HG03460 (cell line): ENCODE measurements around the gene UBASH3B.
"Not testable (repeated sequence)": the region's sequence is repeated elsewhere in the genome, so short reads cannot be mapped to it uniquely, and the experiment has no call there.

Experiments
- ATAC-seq: cut with Tn5 transposase; IDR thresholded peaks from one replicate; pipeline ENCODE4 v1.9.1; 2021; ENCODE audit not compliant: unreplicated experiment

The UBASH3B gene, protein sequence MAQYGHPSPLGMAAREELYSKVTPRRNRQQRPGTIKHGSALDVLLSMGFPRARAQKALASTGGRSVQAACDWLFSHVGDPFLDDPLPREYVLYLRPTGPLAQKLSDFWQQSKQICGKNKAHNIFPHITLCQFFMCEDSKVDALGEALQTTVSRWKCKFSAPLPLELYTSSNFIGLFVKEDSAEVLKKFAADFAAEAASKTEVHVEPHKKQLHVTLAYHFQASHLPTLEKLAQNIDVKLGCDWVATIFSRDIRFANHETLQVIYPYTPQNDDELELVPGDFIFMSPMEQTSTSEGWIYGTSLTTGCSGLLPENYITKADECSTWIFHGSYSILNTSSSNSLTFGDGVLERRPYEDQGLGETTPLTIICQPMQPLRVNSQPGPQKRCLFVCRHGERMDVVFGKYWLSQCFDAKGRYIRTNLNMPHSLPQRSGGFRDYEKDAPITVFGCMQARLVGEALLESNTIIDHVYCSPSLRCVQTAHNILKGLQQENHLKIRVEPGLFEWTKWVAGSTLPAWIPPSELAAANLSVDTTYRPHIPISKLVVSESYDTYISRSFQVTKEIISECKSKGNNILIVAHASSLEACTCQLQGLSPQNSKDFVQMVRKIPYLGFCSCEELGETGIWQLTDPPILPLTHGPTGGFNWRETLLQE

DNA sequence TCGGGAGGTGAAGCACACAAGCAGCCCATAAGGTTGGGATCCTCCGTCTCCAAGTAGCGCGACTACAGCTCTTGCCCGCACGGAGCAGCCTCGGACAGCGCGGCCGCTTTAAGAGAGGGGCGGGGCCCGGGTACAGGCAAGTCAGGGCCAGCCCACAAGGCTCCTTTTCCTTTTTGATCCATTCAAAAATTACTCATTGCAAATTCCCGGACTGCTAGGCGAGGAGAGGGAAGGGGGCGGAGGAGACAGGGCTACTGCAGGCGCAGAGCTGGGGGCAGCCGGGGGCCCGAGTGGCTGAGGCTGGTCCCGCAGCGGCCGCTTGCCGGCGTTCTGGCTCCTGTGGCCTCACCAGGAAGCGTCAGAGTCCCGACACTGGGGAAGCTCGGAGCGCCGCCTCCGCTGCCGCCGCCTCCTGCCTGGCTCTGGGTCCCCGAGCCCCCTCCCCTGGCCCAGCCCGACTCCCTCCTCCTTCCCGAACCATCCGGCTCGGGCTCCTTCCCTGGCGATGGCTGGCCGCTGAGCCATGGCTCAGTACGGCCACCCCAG, at the start of gene UBASH3B:
Gene UBASH3B, plus strand, starts transcription at position 196 of the 546 bp plus-strand sequence. Its CDS starts 328 bp downstream, at position 524.
- peak; percentile 62 for ATAC-seq

DNA sequence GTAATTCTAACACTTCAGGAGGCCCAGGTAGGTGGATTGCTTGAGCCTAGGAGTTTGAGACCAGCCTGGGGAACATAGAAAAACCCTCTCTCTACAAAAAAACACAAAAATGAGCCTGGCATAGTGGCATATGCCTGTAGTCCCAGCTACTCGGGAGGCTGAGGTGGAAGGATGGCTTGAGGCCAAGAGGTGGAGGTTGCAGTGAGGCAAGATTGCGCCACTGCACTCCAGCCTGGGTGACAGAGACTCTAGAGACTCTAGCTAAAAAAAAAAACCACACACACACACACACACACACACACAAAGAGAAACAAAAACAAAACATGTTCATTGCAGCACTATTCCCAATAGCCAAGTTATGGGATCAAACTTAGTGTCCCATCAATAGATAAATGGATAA, 48.4 kb upstream of the UBASH3B start:
- ATAC-seq: not testable (repeated sequence)

DNA sequence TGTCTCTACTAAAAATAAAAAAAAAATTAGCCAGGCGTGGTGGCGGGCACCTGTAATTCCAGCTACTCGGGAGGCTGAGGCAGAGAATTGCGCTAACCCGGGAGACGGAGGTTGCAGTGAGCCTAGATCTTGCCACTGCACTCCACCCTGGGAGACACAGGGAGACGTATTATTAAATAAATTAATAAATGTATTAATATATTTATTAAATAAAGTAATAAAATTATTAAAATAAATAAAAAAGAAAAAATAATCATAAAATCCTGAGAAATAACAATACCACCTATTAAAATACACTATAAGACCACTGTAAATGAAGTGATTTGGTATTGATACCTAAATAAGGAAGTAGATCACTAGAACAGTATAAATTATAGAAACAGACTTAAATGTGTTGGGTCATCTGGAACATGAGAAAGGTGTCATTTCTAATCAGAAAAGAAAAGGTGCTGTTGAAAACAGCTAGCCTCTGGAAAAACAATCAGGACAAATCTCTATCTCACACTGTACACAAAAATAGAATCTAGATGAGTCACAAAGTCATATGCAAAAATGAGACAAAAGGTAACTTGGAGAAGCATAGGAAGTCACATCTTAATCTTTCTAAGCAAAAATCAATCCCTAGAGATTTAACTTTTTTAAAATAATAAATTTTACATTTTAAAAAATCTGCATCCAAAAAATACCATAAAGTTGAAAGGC, 43.2 kb upstream of the UBASH3B start:
- no peak for ATAC-seq

DNA sequence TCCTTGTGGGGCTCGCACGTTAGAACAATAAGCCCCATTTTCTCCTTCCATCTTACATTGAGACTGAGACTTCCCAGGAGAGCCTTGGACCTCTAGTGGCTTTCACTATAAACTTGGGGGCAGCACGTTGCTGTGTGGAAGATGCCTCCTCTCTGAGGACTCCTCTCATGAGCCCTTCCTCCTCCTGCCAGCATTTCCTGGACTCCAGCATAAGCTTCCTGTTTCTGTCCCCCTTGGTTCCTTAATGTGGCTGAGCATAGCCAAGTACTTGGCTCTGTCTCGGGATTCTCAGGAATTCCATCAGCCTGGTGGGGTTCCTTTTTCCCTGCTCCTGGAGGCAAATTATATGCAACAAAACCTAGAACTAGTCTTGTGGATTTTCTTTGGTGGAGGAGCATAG, 38.8 kb upstream of the UBASH3B start:
- ATAC-seq: no peak

DNA sequence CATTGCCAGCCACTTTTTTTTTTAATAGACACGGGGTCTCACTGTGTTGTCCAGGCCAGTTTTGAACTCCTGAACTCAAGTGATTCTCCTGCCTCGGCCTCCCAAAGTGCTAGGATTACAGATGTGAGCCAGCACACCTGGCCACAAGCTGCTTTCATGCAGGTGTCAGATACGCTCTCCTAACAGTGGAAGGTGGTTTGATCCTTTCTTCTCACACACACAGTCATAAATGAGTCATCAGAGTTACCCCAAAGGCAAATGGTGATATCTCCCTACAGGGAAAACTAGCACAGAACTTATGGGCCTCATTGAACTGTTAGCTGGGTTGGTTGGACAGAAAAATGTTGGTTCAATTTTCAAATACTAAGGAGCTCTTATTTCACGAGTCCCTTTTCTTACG, 38.2 kb upstream of the UBASH3B start:
- no peak for ATAC-seq

DNA sequence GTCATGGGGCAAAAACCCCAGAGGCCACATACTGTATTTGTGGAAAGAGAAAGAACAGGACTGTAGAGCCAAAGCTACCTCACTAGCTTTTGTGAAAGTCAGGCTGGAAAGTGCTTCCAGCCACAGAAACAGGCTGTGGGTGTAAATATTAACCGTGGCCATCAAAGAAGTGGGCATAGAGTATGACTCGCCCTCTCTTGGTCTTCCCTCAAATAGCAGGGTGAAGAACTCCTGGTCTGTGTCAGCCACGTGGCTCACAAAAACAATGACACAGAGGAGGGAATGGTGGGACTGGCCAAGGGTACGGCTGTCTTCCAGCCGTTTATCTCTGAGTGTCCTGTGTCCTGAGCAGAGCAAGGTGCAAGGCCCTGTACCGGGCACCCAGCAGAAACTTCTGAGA, 37.6 kb upstream of the UBASH3B start:
- no peak for ATAC-seq

DNA sequence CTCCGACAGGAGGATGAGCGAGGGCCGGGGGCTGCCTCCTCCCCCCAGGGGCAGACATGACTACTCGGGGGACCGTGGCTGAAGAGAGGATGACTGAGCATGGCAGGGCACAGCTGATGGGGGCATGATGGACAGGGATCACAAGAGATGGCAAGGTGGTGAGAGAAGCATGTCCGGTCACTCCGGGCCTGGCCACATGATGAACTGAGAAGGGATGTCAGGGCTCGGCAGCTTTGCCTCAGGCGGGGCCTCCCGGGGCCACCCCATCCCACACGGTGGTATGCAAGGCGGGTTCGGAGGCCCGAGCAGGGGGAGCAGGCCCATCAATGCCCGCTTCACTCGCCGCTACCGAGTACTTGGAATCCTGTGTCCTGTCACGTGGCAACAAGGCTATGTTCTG, 36.6 kb upstream of the UBASH3B start:
- ATAC-seq: no peak

DNA sequence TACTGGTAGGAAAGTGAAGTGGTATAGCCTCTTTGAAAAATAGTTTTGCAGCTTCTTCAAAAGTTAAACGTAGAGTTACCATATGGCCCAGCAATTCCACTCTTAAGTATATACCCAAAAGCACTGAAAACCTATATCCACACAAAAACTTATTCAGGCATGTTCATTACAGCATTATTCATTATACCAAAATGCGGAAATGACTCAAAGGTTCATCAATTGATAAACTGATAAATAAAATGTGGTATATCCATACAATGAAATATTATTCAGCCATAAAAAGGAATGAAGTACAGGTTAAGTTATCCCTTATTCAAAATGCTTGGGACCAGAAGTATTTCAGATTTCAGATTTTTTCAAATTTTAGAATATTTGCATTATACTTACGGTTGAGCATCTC, 35.8 kb upstream of the UBASH3B start:
- no peak for ATAC-seq

DNA sequence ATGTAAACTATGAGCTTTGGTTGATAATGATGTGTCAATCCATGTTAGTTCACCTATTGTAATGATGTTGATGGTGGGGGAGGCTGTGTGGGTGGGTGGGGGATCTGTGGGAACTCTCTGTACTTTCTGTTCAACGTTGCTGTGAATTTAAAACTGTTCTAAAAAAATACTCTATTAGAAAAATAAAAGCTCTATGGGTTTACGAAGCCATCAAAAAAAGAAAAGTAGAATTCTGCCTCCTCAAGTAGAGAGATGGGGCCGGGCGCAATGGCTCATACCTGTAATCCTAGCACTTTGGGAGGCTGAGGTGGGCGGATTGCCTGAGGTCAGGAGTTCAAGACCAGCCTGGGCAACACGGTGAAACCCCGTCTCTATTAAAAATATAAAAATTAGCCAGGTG, 30.0 kb upstream of the UBASH3B start:
- ATAC-seq: not testable (repeated sequence)

DNA sequence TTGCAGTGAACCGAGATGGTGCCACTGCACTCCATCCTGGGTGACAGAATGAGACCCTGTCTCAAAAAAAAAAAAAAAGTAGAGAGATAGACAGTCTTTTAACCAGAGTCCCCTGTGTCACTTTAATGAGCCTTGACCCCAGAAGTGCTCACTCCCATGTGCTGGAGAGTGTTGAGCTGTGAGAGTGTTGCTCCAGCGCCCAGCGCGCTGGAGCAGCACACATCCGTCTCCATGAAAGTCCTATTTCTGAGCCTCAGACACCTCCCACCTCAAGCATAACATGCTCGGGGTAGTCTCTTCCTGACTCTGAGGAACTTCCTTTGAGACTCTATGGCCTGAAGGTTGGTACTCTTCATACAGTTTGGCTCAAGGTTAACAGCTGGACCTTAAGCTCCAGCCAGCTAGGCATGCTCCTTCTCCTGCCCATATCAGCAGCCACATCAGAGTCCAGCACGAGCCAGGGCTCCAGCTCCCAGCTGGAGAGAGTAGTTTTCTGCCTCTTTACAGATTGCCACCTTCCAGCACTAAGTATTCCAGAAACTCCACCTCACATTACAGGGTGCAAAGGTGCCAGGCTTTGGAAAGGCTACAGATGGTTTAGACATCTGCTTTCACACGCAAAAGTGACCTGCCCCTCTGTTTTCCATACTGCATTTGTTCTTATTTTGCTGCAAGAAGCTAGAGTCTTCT, 29.4 kb upstream of the UBASH3B start:
- no peak for ATAC-seq

DNA sequence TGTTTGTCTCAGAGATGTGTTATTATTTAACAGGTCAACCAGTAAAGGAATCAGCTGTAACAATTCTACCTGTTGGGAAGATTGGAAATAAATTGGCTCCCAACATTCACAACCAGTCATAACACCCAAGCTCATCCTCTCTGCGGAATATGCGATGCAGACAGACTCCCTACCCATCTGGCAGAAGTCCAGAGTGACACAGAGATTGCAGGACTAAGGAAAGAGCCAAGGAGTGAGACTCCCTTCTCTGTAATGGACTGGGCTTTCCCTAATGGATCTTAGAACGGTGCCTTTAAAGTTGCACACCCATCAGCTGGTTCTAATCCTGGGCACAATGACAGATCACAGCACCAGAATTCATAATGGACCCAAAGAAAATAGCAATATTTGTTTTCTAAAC, 27.8 kb upstream of the UBASH3B start:
- no peak for ATAC-seq

DNA sequence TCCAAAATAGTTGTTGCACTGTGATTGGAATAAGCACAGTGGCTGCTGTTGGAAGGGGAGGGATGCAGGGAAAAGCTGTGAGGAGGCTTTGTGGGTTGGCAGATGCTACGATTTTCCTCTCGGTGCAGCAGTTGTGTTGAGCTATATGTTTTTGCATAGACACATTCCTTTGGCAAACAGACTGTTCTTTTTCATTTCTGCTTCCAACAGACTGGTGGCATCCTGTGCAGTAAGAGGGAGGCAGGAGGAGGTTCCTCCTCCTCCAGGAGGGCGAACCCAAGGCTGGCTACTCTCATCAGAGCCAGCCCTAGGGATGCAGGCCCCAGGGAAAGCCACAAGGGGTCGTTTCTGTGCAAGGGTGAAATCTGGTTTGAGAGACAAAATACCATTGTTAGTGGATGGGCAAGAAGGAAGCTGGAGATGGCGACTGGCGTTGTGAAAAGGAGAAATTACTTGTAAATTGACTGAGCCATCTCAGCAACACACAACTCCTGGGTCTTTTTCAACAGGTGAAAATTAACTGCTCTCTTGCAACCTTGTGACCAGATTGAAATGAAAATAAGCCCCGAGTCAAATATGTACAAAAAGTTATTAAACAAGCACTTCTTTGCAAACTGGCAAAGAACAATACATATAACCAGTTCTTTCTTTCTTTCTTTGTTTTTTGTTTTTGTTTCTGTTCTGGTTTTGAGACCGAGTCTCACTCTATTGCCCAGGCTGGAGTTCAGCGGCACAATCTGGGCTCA, 26.5 kb upstream of the UBASH3B start:
- no peak for ATAC-seq

DNA sequence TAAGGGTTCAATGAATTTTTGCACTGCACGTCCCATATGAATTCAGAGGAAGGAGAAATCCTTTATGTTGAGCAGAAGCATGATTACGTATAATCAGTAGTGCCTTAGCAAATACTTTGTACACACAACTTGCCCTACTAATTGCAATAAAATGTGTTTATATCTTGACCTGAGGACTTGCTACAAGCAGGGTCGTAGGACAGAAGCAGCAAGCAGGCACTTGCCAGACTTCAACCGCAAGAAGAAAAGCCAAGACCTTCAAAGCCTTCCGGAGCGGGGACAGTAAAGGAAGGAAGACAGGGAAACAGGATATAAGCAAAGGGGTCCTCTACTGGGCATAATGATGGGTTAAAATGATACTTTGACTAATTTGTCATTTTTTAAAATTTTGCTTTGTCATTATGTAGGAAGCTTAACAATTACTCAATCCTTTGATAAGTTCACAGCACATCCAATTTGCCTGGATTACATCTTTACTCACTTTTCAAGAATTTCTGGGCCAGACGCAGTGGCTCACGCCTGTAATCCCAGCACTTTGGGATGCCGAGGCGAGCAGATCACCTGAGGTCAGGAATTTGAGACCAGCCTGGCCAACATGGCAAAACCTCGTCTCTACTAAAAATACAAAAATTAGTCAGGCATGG, 23.2 kb upstream of the UBASH3B start:
- no peak for ATAC-seq

DNA sequence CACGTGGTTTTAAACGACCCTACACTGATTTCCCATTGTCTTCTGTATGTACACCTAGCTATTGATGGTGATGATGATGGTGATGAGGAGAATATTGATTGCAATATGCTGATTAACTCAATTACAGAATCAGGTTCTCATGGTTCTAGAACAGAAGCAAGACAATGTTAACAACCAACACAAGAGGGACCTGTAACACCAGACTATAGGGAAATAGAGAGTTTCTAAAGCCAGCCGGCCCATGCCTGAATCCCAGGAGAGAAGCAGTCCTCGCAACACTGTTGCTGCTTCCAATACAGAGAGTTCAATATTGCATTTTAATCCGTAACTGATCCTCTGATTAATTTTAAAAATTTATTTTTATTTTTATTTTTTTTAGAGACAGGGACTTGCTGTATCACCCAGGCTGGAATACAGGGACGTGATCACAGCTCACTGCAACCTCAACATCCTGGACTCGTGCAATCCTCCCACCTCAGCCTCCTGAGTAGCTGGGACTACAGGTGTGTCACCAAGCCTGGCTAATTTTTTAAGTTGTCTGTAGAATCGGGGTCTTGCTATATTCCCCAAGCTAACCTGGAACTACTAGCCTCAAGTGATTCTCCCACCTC, 22.2 kb upstream of the UBASH3B start:
- ATAC-seq: no peak

DNA sequence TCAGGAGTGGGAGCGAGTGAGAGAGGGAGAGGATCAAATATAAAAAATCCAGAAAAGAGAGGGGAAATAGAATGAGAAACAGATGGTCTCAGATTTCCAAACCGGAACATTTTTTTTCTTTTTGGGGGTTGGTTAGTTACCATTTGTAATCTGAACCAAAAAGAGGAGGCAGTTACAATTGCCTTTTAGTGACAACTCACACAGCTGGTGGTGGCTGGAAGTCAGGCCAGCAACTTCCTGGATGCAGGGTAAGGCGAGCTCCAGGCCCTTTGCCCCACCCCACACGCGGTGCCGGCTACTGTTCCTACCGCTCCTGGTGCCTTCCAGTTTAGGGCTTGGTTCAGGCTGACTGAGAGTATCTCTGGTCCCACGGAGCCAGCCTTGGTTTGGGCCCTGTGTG, 21.0 kb upstream of the UBASH3B start:
- ATAC-seq: no peak

DNA sequence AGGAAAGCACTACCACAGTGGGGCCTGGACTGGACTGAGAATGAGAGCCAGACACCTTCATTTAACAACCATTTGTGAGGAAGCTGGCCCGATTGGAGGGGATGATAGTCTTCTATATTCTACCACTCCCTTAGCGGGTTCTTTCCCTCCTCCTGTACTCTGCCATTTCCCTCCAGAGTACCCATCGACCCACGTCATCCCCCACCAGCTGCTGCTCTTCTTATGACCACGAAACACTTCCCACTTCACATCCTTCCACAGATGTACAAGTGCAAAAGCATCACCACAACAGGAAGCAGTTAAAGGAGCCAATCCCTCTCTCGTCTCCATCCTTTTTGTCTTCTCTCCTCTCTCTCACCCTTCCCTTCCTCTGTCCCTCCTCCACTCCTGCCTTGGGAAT, 18.0 kb upstream of the UBASH3B start:
- no peak for ATAC-seq

DNA sequence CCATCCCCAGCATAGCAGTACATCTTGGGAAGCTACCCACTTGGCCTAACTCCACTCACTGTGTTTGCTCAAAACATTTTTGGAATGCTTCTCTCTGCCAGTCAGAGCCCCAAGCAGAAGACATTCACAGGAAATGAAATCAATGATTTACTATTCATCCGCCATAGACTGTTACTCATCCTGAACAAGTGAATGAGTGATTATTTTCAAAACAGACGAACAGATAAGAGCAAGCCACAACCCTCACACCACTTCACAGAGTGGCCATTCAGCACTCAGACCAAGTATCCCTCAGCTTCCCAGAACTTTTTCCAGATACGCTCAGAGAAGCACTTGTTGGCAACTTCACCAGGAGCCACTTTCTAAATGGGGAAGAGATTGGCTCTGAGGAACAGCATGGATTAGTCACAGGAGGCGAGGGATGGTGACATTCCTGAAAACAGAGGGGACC, 13.0 kb upstream of the UBASH3B start:
- ATAC-seq: no peak

DNA sequence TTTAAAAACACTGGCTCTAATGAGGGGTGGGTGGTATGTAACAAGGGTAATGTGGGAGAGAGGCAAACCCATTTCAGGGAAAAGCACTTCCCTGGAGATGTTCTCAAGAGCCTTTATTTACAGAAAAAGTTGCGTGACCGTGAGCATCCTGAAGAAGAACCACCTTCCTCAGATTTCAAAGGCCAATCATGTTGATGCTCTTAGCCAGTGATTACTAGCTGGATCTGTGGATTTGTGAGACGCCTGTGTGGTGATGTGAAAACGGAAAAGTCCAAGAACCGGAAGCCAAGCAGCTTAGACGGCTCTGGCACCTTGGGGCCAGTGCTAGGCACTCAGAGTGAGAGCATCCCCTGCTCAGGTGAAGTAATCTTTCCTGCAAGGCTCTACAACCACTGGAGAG, 12.6 kb upstream of the UBASH3B start:
- no peak for ATAC-seq

DNA sequence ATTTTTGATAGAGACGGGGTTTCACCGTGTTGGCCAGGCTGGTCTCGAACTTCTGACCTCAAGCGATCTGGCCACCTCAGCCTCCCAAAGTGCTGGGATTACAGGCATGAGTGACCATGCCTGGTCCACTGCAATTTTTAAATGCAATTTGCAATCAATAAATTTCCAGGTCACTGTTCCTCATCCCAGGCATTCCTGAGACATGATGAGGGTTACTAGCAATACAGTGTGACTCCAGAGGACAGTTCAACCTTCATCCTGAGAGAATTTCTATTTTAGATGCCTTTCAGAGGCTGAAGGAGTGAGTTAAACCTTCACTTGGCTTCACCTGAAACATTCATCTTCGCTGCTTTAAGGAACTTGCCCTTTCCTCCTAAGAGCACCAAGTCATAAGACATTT, 9.7 kb upstream of the UBASH3B start:
- ATAC-seq: no peak
